T-helper 2 cell treated with Interferon-gamma antibody and Interleukin-4, amounts not matched to agents 100 ng/mL and 5 ng/mL, for 36 hours (primary cell): ENCODE data around the gene OSMR. TPM values are rescaled to one million over a fixed set of nuclear protein-coding genes. Genes with fewer than 3 reads are reported as not detected.

Experiments
- intact Hi-C: fragments of 100-400 bp; cut with micrococcal nuclease; formaldehyde crosslinking; loops from one replicate; pipeline ENCODE4 v1.15.1; 2023
- total RNA-seq: library from RNA; stranded (reverse); gene quantifications from 2 replicates; pipeline ENCODE4 v1.2.3, GENCODE V29; 2022

Gene OSMR
- total RNA-seq, 1 donor from 2014 or later = not detected

DNA sequence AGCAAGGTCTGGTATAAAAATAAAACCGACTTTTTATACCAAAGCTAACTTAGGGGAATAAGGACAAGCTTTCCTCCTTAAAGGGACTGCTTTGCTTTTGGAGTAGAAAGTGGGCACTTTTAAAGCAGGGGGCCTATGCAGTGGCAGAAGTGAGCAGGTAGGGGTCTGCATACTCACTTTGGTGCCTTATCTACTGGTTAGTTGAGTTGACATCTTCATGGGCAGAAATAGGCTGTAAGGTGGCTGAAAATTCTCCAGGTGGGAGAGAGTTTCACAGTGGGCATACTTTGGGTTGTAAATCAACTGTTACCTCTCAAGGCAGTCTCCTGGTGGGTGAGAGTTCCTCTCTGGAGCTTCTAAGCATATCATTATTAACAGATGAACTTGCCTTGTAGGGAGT is 24.8 kb downstream of the OSMR start:
- intact Hi-C loops = no loop called here

DNA sequence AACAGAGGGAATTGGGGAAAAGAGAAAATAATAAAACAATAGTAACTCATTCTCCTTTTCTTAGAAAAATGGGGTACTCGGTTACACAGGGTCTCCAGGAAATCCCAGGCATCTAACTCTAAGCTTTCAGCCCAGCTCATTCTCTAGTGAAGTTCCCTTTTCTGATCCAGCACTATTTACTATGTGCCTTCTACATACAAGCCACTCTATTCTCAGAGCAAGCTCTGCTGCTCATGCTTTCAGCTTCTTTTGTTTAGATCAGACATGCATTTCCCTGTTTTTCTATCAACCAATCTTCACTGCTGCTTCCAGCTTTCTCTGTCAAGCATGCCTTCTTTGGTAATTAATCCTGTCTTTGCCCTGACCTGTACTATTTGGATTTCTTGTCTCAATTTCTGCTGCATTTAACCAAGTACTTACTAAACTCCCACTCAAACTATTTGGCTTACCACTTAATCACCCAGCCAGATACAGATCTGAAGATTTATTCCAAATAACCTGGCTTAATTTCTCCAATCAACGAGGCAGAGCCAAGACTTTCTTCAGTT is 25.3 kb downstream of the OSMR start:
- intact Hi-C loops = no loop called here

DNA sequence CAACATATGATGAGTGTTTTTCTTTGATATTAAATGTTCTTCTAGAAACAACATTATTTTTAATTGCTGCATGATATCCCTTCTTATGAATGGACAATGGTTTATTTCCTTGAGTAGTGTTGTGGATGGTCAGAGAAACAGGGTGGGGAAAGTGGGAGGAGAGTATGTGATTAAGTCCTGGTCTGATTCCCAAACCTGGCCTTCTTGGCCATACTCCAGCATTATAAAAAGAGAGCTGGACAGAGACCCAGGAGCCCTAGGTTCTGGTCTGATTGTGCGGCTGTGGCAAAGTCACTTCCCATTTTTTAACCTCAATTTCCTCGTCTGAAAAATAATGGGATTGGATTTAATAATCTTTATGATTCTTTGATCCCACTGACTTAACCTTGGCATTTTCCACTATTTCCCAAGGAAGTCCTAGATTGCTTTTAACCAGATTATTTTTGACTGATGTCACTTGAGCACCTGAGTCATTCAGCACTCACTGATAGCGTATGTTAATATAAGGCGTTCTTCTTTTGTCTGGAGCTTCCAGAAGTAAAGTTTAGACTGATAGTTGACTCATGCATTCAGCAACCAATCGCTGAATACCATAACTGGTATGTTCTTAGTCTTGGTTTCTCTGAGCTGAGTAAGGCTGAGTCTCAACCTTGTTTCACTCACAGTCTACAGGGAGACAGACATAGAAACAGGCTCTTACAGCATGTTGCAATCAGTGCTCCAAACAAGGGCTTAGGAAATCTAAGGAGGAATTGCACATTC is 26.2 kb downstream of the OSMR start:
- intact Hi-C loops = no loop called here

DNA sequence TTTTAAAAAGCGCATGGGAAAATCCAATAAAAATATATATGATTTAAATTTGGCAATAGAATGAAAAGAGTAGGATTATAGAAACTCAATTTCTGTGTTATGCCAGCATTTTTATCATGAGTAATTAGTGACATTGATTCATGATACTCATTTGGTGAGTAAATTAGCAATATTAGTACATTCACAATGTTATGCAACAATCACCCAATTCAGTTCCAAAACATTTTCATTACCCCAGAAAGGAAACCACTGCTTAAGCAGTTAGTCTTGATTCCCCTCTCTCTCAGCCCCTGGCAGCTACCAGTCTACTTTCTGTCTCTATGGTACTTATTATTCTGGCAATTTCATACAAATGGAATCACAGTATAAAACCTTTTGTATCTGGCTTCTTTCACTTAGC is 27.0 kb downstream of the OSMR start:
- intact Hi-C loops = no loop called here

DNA sequence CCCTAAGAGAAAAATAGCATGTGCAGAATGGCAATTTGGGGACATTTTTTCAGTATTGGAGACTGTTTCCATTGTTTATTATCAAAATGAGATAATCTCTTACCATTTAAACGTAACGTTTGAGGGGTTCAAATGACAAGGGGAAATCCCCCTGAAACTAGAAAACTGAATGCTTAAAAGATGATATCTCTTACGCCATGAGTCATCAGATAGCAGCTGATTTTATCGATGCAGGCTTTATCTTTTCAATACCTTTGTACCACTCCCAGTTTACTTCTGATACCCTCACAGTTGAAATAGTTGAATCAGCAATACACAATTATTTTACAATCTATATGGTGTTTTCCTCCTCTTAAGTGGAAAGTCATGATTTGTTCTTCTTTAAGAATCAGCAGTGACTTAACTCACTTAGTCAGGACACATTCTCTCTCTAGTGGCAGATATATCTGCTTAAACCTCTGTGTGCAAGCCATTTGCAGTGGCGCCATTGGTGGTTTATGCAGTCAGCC is 29.2 kb downstream of the OSMR start:
- intact Hi-C loops = no loop called here

DNA sequence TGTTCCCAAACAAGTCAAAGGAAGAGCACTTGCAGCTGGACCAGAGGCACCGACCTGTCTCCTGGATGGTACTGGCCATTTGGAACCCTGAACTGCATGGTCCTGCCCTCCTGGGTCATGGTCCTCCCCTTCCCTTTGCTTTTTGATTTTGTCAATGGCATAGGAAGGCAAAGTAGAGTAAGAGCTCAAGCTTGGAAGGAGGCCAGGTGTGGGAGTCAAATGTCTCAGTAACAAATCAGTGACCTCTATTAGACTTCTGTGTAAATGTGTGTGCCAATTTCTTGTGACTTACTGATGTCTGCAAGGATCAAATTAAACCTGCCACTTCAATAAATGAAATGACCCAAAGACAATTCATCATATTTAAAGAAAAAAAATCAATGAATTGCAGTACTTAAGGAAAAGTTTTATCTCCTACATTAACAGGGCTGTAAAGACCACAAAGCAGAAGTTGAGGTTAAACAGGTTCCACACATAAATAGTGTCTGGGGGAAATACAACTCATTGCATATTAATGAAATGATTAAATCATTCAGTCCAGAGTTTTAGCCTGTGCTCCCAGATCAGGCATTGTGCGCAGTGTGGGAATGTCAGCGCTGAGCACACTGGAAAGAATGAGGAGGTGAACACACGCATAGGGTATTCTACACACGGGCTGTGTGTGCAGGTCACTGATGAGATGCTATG is 32.7 kb downstream of the OSMR start:
- intact Hi-C loops = no loop called here

DNA sequence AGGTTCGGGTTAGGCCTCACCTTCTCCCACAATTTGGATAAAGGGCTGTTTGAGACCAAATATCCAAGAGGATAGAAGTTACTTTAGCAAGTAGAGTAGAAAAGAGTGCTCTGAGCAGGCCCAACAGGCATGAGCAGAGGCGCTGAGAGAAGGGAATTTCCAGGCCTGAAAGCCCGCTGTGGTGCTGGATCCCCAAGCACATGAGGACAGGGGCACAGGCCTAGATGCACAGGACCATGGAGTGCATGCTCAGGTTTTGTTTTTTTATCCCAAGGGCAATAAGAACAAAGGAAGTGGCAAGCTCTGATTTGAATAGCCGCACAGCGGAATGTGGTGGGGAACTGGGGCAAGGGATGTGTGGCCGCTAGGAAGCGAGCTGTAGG is 33.3 kb downstream of the OSMR start:
- intact Hi-C loops = no loop called here

DNA sequence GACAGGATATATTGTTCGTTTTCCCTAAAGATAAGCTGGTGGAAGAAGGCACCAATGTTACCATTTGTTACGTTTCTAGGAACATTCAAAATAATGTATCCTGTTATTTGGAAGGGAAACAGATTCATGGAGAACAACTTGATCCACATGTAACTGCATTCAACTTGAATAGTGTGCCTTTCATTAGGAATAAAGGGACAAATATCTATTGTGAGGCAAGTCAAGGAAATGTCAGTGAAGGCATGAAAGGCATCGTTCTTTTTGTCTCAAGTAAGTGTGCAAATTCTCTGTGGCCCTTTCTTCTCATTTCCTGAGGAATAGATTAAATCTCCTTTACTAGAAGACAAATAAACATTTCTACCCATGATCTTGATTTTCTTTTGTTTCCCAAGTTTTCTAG is 38.0 kb downstream of the OSMR start:
- intact Hi-C loops = no loop called here

DNA sequence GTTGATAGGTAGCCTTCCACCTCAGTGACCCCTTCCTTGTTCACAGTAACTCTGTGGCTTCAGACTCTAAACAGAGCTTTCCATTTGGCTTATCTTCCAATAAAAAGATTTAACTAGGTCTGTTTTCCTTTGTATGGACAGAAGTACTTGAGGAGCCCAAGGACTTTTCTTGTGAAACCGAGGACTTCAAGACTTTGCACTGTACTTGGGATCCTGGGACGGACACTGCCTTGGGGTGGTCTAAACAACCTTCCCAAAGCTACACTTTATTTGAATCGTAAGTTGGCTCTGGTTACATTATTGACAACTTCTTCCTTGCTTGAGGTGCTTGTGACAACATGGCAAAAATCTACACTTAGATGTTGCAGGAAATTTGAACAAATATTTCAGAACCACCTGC is 39.4 kb downstream of the OSMR start:
- intact Hi-C loops = no loop called here

DNA sequence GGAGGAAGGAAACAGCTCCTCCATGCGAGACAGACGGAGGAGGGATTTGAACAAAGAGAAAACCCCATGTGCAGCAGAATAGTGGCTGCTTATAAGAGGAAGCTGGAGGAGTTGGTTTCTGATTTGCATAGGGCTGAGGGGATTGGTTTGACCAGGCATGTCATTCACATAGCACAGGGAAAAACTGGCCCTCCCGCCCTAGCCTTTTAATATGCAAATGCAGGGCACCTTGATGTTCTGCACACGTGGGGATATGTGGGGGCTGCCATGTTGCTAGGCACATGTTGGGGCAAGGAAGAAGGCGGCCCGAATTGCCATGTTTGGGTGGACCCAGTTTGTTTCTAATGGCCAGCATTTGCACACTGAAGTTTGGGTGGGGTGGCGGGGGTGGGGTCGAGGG is 42.2 kb downstream of the OSMR start:
- intact Hi-C loops = no loop called here

DNA sequence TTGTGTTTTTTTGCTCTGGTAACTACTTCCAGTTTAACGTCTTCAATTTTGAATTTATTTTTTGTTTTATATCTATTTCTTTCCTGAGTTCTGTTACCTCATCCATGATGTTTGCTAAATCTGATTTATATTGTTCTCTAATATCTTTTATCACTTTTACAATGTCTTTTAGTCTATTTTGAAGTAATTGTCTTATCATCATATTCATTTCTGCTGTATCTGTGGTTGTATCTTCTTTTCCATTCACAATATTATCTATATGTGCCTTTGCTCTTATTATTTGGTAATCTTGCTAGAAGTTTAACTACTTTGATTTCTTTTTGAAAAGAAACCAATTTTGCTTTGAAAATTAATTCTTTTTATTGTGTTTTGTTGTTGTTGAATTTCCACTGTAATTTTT is 43.6 kb downstream of the OSMR start:
- intact Hi-C loops = no loop called here

DNA sequence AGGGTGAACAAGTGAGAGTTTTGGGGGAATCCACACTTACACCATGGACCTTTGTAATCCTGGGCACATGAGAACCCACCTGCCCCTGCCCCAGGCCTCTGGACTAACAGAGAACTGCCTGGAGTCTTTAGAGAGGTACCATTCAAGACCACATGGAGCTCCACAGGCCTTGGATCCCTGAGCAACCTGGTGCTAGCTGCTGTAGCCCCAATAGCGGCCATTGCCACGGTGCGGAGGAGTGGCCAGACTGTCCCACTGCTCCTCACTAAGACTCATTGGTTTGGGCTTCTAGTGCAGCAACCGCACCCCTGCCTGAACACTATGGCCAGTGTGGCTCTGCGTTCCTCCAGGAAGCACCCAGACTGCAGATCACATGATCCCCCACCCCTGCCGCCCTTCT is 45.8 kb downstream of the OSMR start:
- intact Hi-C loops = no loop called here

DNA sequence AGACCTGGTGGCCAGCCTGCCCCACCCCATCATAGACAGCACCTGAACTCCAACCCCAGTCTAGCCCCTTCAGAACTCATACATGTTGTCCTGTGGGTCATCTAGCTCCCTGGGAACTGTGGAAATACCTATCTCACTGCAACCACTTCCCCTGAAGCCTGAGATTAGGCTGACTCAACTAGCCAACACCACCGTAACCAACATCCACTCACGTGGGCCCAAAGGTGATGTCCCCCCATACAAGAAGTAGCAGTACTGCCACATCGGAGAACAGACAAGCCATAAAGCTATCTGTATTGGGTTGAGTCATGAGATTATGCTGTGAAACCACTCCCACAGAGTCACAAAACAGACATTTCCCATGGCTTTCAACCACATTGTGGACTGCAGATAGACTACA is 46.6 kb downstream of the OSMR start:
- intact Hi-C loops = no loop called here

DNA sequence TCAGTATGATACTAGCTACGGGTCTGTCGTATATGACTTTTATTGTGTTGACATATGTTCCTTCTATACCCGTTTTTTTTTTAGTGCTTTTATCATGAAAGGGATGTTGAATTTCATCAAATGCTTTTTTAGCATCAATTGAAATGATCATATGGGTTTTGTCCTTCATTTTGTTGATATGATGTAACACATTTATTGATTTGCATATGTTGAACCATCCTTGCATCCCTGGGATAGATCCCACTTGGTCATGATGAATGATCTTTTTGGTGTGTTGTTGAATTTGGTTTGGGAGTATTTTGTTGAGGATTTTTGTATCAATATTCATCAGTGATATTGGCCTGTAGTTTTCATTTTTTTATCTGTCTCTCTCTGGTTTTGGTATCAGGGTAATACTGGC is 50.9 kb downstream of the OSMR start:
- intact Hi-C loops = no loop called here

DNA sequence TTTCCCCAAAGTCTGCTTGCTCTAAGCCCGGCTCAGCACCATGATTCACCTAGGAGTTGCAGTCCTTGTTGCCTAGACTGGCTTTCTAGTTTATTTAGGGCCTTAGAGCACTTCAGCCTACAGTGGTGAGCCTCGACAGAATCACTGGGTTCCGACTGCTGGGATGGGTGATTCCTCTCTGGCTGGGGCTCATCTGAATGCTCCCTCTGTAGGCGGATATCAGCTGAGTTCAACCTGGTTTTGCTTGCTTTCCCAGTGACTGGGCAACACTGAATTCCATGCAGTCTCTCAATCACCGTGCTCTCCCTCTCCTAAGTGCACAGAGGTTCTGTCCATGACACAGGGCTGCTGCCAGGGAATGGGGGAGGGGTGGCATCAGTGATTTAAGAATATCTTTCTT is 54.1 kb downstream of the OSMR start:
- intact Hi-C loops = no loop called here

DNA sequence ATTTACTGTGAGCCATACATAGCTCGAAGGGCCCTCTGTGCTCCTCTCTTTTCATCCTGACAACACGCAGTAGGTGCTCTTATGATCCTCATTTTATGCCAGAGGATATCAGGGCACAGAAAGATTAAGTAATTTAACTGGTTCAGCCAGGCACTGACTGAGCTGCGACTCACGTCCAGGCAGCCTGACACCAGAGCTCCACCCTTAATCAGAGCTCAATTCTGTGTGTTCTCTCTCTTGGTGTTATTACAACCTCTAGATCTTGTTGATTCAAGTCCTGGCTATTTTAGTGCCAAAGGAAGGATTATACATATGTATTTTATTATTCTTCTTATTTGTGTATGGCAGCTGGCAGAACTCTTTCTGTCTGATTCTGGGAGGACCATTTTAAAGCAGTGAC is 59.7 kb downstream of the OSMR start:
- intact Hi-C loops = no loop called here

DNA sequence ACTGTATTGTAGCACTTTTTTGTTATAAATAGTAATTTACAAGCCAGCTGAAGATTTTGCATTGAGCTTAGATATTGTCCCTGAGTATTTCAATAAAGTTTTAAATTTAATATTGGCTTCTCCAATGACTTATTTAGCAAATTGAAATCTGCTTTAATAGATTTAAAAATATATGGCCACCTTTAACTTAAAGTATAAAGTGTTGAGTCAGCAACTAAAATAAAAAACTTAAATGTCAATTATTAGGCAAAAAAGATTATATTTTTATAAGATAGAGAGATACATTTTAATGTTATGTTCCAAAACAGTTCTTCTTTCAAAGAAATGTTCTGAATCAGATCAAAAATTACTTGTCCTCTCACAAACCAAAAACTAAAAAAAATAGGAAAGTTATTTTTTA is 60.7 kb downstream of the OSMR start:
- intact Hi-C loops = no loop called here

DNA sequence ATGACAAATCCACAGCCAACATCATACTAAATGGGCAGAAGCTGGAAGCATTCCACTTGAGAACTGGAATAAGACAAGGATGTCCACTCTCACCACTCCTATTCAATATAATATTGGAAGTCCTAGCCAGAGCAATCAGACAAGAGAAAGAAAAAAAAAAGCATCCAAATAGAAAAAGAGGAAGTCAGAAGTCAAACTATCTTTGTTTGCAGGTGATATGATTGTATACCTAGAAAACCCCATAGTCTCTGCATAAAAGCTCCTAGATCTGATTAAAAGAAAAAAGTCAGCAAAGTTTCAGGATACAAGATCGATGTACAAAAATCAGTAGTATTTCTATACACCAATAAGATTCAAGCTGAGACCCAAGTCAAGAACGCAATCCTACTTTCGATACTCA is 66.1 kb downstream of the OSMR start:
- intact Hi-C loops = no loop called here

DNA sequence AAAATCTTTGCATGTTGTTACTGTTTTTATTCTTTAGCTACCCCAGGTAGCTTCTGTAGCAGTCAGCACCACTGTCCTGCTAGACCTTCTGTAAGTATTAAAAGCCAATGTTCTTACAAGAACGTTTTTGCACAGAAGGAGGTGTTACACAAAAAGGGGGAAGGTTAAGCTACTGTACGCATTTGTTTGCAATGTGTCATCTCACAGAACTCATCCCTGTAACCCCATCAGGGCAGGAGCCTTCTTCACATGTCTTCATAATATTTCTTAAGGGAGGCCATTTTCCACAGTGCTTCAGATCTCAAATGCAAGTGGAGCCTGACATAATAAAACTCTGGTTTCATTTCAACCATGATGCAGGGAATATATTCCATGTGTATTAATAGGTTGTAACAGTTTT is 67.9 kb downstream of the OSMR start:
- intact Hi-C loops = no loop called here

DNA sequence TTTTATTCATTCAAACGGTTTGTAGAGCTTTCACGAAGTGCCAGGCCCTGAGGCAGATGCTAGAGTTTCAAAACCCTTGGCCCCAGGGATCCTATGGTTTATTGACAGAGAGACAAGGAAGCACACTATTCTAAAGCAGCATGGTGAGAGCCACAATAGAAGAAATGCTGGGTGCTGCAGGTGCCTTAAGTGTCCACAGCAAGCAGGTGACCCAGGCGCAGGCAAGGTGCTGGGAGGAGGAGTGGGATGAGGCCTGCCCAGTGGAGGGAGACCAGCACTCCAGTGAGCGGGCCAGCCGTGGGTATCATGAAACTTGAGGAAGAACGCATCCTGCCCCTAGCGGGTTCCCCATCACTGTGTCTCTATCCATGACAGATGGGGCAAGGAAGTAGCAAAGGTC is 71.0 kb downstream of the OSMR start:
- intact Hi-C loops = no loop called here

DNA sequence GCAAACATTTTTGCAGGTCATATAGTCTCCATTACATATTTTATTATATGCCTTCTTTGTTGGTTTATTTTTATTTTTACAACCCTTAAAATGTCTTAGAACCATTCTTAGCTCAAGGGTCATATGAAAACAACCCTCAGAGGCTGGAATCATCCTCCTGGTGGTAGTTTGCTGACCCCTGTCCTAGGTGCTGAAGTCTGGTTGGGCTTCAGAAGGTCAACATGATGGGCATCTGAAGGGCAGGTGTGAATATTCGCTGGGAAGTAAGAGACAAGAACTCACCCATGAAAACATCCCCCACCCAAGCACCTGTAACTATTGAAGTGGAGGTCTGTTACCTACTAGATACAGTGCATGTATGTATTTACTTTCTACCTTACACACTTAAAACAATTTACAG is 75.4 kb downstream of the OSMR start:
- intact Hi-C loops = no loop called here

DNA sequence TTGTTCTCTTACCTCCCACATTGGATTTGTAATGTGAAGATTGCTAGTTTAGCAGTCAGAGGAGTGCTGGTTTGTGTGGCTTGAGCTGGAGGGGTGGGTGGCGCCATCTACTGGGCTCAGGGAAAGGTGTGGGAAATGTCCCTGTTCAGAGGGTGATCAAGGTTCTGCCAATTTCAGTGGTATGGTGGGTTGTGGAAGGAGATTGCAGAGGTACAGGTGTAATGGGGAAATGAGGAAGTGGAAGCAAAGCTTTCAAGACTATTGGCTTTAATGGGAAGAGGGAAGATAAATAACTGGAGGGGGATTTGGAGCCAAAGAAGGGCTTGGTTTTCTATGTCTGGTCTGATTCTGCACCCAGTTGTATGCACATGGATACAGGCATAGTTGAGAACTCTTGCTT is 76.4 kb downstream of the OSMR start:
- intact Hi-C loops = loop anchor here (1.0 kb wide), 1 partner anchor 481 kb away; no protein-coding TSS in a partner anchor
